PC-3 (cell line): ENCODE measurements around the gene FBXO2.

Experiments used
- EZH2 ChIP-seq: fragments of 300-600 bp; sonication (generic); IDR thresholded peaks from one replicate; pipeline ENCODE4 v1.6.1; 2017; ENCODE audit warnings: antibody characterized with exemption, mild to moderate bottlenecking, low read length; ENCODE audit not compliant: unreplicated experiment
- TF ChIP-seq, protein P1 (sequence below): fragments of 300-600 bp; sonication (generic); conservative IDR thresholded peaks from 2 replicates; pipeline ENCODE4 v1.5.1; 2017; ENCODE audit warnings: antibody characterized with exemption, low read depth, mild to moderate bottlenecking, low read length

GRCh38 chr1:11684070-11684469 lies 29.8 kb upstream of the FBXO2 start:
- TF ChIP-seq, protein P1, sequence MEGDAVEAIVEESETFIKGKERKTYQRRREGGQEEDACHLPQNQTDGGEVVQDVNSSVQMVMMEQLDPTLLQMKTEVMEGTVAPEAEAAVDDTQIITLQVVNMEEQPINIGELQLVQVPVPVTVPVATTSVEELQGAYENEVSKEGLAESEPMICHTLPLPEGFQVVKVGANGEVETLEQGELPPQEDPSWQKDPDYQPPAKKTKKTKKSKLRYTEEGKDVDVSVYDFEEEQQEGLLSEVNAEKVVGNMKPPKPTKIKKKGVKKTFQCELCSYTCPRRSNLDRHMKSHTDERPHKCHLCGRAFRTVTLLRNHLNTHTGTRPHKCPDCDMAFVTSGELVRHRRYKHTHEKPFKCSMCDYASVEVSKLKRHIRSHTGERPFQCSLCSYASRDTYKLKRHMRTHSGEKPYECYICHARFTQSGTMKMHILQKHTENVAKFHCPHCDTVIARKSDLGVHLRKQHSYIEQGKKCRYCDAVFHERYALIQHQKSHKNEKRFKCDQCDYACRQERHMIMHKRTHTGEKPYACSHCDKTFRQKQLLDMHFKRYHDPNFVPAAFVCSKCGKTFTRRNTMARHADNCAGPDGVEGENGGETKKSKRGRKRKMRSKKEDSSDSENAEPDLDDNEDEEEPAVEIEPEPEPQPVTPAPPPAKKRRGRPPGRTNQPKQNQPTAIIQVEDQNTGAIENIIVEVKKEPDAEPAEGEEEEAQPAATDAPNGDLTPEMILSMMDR: no peak
- no peak for TF ChIP-seq EZH2
